ENCODE data around the gene SOX15. TPM values are rescaled to one million over a fixed set of nuclear protein-coding genes. Genes with fewer than 3 reads are reported as not detected.
A peak's percentile ranks its signal among the peaks of the same experiment; 100 is the strongest.

Gene SOX15
- total and polyA plus RNA-seq, 2 of the 4 experiments (the other 2 are of a cell fraction): 0.18 to 0.62 TPM

DNA sequence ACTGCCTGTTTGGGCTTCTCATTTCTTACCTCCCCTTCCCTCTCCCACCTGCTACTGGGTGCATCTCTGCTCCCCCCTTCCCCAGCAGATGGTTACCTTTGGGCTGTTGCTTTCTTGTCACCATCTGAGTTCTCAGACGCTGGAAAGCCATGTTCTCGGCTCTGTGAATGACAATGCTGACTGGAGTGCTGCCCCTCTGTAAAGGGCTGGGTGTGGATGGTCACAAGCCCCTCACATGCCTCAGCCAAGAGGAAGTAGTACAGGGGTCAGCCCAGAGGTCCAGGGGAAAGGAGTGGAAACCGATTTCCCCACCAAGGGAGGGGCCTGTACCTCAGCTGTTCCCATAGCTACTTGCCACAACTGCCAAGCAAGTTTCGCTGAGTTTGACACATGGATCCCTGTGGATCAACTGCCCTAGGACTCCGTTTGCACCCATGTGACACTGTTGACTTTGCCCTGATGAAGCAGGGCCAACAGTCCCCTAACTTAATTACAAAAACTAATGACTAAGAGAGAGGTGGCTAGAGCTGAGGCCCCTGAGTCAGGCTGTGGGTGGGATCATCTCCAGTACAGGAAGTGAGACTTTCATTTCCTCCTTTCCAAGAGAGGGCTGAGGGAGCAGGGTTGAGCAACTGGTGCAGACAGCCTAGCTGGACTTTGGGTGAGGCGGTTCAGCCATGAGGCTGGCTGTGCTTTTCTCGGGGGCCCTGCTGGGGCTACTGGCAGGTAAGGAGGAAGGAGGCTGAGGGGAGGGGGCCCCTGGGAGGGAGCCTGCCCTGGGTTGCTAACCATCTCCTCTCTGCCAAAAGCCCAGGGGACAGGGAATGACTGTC is 10.7 kb downstream of the SOX15 start, which contains the start of gene CD68:
TSS of gene CD68 (plus strand) at position 638 of the 833 bp plus-strand sequence. CDS start at position 678, 40 bp downstream.
- Histone ChIP-seq H3K27me3 (ENCODE audit: control insufficient read depth, insufficient read depth, low read length) (no peaks in the 10 kb centered on the region), H4K91ac (ENCODE audit: insufficient read depth, low read depth, low read length) (peak within 1 kb of the TSS; percentile 63), H3K9ac (ENCODE audit: low read depth, low read length) (peak within 1 kb of the TSS; percentile 8), H4K5ac (ENCODE audit: low read depth, low read length) (peak within 1 kb of the TSS; percentile 72), H3K79me1 (ENCODE audit: low read depth in 1 of 2, low read length in 2 of 2) (peaks cover 13 to 83% of the 10 kb centered on the region in 2 experiments), H3K56ac (ENCODE audit: extremely low read depth, insufficient read depth, low read length) (no peak within 1 kb of the TSS), H4K20me1 (ENCODE audit: insufficient read depth, low read length) (peaks cover 54% of the 10 kb centered on the region), H2BK15ac (ENCODE audit: low read depth, low read length) (peak within 1 kb of the TSS; percentile 4; the same call in 2 of the 3 replicates), H3K27ac (ENCODE audit: insufficient read depth, low read length) (peak within 1 kb of the TSS; percentile 49), H3K4me2 (ENCODE audit: low read depth, low read length) (peak within 1 kb of the TSS; percentile 23), H3K9me3 (ENCODE audit: control insufficient read depth, insufficient read depth, low read length) (no peaks in the 10 kb centered on the region), H3K9me1 (ENCODE audit: insufficient read depth, low read length) (peaks cover 21% of the 10 kb centered on the region), H4K8ac (ENCODE audit: low read depth in 2 of 2, low read length in 2 of 2) (peak within 1 kb of the TSS in 1 of 2 experiments; percentile 78; a peak in 2 of 4 replicates), H2BK20ac (ENCODE audit: low read depth, low read length) (no peak within 1 kb of the TSS; the same call in 1 of the 2 replicates), H2AK5ac (ENCODE audit: low read depth, low read length) (peak within 1 kb of the TSS; percentile 93), H2BK5ac (ENCODE audit: low read depth, low read length, poor library complexity, severe bottlenecking) (peak within 1 kb of the TSS; percentile 76), H3K4ac (ENCODE audit: low read depth, low read length) (peak within 1 kb of the TSS; percentile 78), H3K36me3 (ENCODE audit: control insufficient read depth, insufficient read depth, low read length) (peaks cover 50% of the 10 kb centered on the region), H2AK9ac (replicated peaks; ENCODE audit: low read depth, low read length, poor library complexity) (peak within 1 kb of the TSS; percentile 86), H2BK120ac (ENCODE audit: low read depth, low read length) (peak within 1 kb of the TSS; percentile 8; the same call in 1 of the 2 replicates), H3K18ac (ENCODE audit: low read depth, low read length) (peak within 1 kb of the TSS; percentile 3; the same call in 1 of the 2 replicates), H3K4me1 (ENCODE audit: control insufficient read depth, insufficient read depth, low read length) (peaks cover 32% of the 10 kb centered on the region), H2AFZ (replicated peaks; ENCODE audit: low read length, poor library complexity) (peak within 1 kb of the TSS; percentile 70), H3K14ac (replicated peaks; ENCODE audit: low read depth, low read length) (peak within 1 kb of the TSS; percentile 81), H3K4me3 (ENCODE audit: insufficient read depth, low read depth, low read length) (peak within 1 kb of the TSS; percentile 1; the same call in 1 of the 2 replicates), H3K23ac (ENCODE audit: low read depth, low read length) (peak within 1 kb of the TSS; percentile 48)
- dilution Hi-C loops (cut with HindIII; ENCODE audit: low sequenced_read_pairs, unreplicated experiment): no loop called here
- ChIA-PET POLR2A (ENCODE audit: unreplicated experiment) (interaction anchor here (0.8 to 1.2 kb wide), 2 partner anchors 10 to 28 kb away, joined by 3 to 6 read pairs; no protein-coding TSS in a partner anchor), CTCF (interaction anchor here (1.3 kb wide), 1 partner anchor 109 kb away, joined by 4 read pairs; the partner anchor contains the start of genes TP53 and WRAP53)
- DNase-seq (peak; percentile 91), ATAC-seq (ENCODE audit: low read depth) (peak; percentile 56)
- TF ChIP-seq, protein P1, sequence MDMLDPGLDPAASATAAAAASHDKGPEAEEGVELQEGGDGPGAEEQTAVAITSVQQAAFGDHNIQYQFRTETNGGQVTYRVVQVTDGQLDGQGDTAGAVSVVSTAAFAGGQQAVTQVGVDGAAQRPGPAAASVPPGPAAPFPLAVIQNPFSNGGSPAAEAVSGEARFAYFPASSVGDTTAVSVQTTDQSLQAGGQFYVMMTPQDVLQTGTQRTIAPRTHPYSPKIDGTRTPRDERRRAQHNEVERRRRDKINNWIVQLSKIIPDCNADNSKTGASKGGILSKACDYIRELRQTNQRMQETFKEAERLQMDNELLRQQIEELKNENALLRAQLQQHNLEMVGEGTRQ (IDR thresholded peaks at IDR 0.05; ENCODE audit: low read depth, low read length): peak; percentile 77
- TF ChIP-seq FOS (IDR thresholded peaks at IDR 0.05; ENCODE audit: low read depth, low read length): peak; percentile 30; the same call in 1 of the 2 replicates
- peak; percentile 26; the same call in 1 of the 2 replicates for TF ChIP-seq MAZ (IDR thresholded peaks at IDR 0.05; ENCODE audit: borderline replicate concordance, low read depth, low read length)
- no peak; the same call in 1 of the 2 replicates for TF ChIP-seq RAD21 (IDR thresholded peaks at IDR 0.05; ENCODE audit: low read length)
- TF ChIP-seq CEBPB (IDR thresholded peaks at IDR 0.05; ENCODE audit: low read depth, low read length): peak; percentile 97
- TF ChIP-seq, protein P2, sequence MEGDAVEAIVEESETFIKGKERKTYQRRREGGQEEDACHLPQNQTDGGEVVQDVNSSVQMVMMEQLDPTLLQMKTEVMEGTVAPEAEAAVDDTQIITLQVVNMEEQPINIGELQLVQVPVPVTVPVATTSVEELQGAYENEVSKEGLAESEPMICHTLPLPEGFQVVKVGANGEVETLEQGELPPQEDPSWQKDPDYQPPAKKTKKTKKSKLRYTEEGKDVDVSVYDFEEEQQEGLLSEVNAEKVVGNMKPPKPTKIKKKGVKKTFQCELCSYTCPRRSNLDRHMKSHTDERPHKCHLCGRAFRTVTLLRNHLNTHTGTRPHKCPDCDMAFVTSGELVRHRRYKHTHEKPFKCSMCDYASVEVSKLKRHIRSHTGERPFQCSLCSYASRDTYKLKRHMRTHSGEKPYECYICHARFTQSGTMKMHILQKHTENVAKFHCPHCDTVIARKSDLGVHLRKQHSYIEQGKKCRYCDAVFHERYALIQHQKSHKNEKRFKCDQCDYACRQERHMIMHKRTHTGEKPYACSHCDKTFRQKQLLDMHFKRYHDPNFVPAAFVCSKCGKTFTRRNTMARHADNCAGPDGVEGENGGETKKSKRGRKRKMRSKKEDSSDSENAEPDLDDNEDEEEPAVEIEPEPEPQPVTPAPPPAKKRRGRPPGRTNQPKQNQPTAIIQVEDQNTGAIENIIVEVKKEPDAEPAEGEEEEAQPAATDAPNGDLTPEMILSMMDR (conservative IDR thresholded peaks at IDR 0.05; ENCODE audit: low read depth, low read length): no peak
- peak; percentile 86; the same call in 1 of the 2 replicates for TF ChIP-seq MXI1 (IDR thresholded peaks at IDR 0.05; ENCODE audit: borderline replicate concordance, low read depth, low read length)
- peak; percentile 94 for TF ChIP-seq POLR2A (IDR thresholded peaks at IDR 0.05; ENCODE audit: low read depth, low read length)
- 0 out of 2 replicates have a peak, but pooled peaks have one; percentile 9 for TF ChIP-seq SMC3 (IDR thresholded peaks at IDR 0.05; ENCODE audit: low read depth, low read length)
- no peak for TF ChIP-seq RCOR1 (IDR thresholded peaks at IDR 0.05; ENCODE audit: insufficient replicate concordance, low read length)
- no TSS peak for BruUV-seq (replicated peaks)
- intact Hi-C loops (cut with micrococcal nuclease): no loop called here
- WGBS, 2 experiments (ENCODE audit: extremely low coverage in 2 of 2, insufficient read length in 1 of 2): 0% methylated on average over 2 of the region's 7 CpGs; no CpG with 5 or more reads in 1 of the 2 experiments
- in situ Hi-C loops (cut with MboI; ENCODE audit: low sequenced_read_pairs): no loop called here
